Stimulated activated CD8-positive, alpha-beta memory T cell treated with anti-CD3 and anti-CD28 coated beads, Interleukin-7, amount 100 ng/mL, for 1 hour (primary cell): ENCODE measurements around the gene TDRD9.
"Not testable (repeated sequence)": the region's sequence is repeated elsewhere in the genome, so short reads cannot be mapped to it uniquely, and the experiment has no call there.

Experiments used
- DNase-seq, 2 donors: peaks; one replicate each; pipeline ENCODE4 v3.0.0-alpha.2; 2020; ENCODE audit warnings: low read depth in 2 of 2

Gene TDRD9

GRCh38 chr14:103928011-103928890 is at the start of gene TDRD9:
Gene TDRD9, plus strand, starts transcription at chr14:103928456. Its CDS starts 54 bp downstream, at chr14:103928510.
- DNase-seq, result no peak

GRCh38 chr14:103879118-103879569 is 49.1 kb upstream of the TDRD9 start:
- no peak for DNase-seq

GRCh38 chr14:103879570-103880347 is 48.5 kb upstream of the TDRD9 start:
- no peak for DNase-seq

- DNase-seq, result no peak
These were observed 47.6 kb upstream of the TDRD9 start for GRCh38 chr14:103880348-103881267.

- DNase-seq, result no peak
These were observed 46.7 kb upstream of the TDRD9 start for GRCh38 chr14:103881268-103882201.

GRCh38 chr14:103882503-103883262 is 45.6 kb upstream of the TDRD9 start:
- no peak for DNase-seq

- DNase-seq, result no peak
These were observed 45.1 kb upstream of the TDRD9 start for GRCh38 chr14:103883263-103883523.

- DNase-seq, result no peak
These were observed 43.4 kb upstream of the TDRD9 start for GRCh38 chr14:103884854-103885253.

- no peak for DNase-seq
These were observed 42.7 kb upstream of the TDRD9 start for GRCh38 chr14:103885509-103885932.

GRCh38 chr14:103886304-103887169 is 41.7 kb upstream of the TDRD9 start:
- DNase-seq, result no peak

GRCh38 chr14:103887170-103887501 is 41.1 kb upstream of the TDRD9 start:
- no peak for DNase-seq

GRCh38 chr14:103887557-103888115 is 40.6 kb upstream of the TDRD9 start:
- no peak for DNase-seq

- not testable (repeated sequence) for DNase-seq
These were observed 39.3 kb upstream of the TDRD9 start for GRCh38 chr14:103889002-103889312.

- DNase-seq, result no peak
These were observed 38.8 kb upstream of the TDRD9 start for GRCh38 chr14:103889313-103890051.

GRCh38 chr14:103890052-103890371 is 38.2 kb upstream of the TDRD9 start:
- no peak for DNase-seq

- DNase-seq, result no peak
These were observed 37.2 kb upstream of the TDRD9 start for GRCh38 chr14:103890821-103891666.

GRCh38 chr14:103891667-103892215 is 36.5 kb upstream of the TDRD9 start:
- DNase-seq, result no peak
